ENCODE results near the gene SFXN5. TPM values are rescaled to one million over a fixed set of nuclear protein-coding genes. Genes with fewer than 3 reads are reported as not detected.
"Not testable (repeated sequence)": the region's sequence is repeated elsewhere in the genome, so short reads cannot be mapped to it uniquely, and the experiment has no call there.

The SFXN5 gene
- total RNA-seq, 1 experiment from 2014 or later: 25.9 TPM

DNA sequence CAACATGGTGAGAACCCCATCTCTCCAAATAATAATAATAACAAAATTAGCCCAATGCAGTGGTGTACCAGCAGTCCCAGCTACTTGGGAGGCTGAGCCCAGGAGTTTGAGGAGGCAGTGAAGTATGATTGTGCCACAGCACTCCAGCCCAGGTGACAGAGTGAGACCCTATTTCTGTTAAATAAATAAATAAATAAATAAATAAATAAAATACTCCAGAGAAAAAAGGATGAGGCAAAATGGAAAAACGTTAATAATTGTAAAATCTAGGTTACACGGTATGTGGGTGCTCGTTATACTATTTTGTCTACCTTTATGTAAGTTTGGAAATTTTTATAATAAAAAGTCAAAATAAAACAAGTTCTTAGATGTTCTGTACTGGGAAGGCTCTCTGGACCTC lies 162.8 kb downstream of the SFXN5 start:
- CTCF ChIA-PET: interaction anchor here (1.0 to 2.9 kb wide), 4 partner anchors 15 to 65 kb away, joined by 6 to 26 read pairs (median 9); partner anchors contain the start of gene SPR
- H3K4me3 Mint-ChIP-seq: no peak overlapping the region
- peaks cover 96% of the 10 kb centered on the region for H3K27me3 Mint-ChIP-seq (ENCODE audit: low read depth)

DNA sequence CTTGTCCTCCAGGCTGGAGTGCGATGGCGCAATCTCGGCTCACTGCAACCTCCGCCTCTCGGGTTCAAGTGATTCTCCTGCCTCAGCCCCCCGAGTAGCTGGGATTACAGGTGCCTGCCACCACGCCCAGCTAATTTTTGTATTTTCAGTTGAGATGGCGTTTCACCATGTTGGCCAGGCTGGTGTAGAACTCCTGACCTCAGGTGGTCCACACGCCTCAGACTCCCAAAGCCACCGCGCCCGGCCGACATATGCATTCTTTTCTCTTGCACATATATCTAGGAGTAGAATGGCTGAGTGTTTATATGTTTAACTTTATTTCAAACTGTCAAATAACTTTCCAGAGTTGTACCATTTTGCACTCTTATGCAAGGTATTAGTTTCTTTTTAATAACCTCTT lies 164.1 kb downstream of the SFXN5 start:
- peaks cover 96% of the 10 kb centered on the region for H3K27me3 Mint-ChIP-seq (ENCODE audit: low read depth)
- H3K4me1 Mint-ChIP-seq; H3K9me3 Mint-ChIP-seq; H3K36me3 Mint-ChIP-seq; ATAC-seq; H3K27ac Mint-ChIP-seq; DNase-seq (ENCODE audit: low spot score); H3K4me3 Mint-ChIP-seq: not testable (repeated sequence)
- ChIA-PET POLR2A (interaction anchor here (1.0 kb wide), 1 partner anchor 270 kb away, joined by 3 read pairs; no protein-coding TSS in a partner anchor), CTCF (interaction anchor here (0.8 to 1.8 kb wide), 3 partner anchors 14 to 45 kb away, joined by 3 to 10 read pairs (median 3); no protein-coding TSS in a partner anchor)

More for the DNA sequence above, 162.8 kb downstream of the SFXN5 start:
- TF ChIP-seq ZNF317 (CRISPR knock-in tag; IDR thresholded peaks at IDR 0.05; ENCODE audit: borderline replicate concordance, low read depth): no peak
- no peak for ATAC-seq
- Mint-ChIP-seq H3K4me1 (peaks cover 6% of the 10 kb centered on the region), H3K9me3 (peaks cover 7% of the 10 kb centered on the region), H3K27ac (no peak overlapping the region), H3K36me3 (no peaks in the 10 kb centered on the region)
- POLR2A ChIA-PET: no interaction called here
- DNase-seq (ENCODE audit: low spot score): no peak

DNA sequence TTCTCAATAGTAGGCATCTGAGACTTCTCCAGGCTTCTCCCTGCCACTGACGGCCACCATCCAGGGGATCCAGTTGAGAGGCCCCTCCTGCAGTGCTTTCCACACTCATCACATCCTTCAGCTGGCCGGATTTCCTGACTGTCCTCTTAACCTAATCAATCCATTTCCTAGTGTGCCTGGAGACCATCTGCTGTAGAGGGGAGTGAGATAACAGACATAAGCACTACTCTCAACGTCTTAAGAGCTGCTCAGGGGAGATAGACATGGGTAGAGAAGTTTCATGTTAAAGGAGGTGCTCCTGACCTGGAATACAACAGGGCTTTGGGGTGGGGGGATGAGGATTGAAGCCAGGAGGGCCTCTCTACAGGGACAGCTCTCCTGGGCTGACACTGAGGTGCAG lies 170.1 kb downstream of the SFXN5 start:
- H3K9me3 Mint-ChIP-seq: peaks cover 5% of the 10 kb centered on the region
- ChIA-PET POLR2A (no interaction called here), CTCF (interaction anchor here (0.7 to 2.8 kb wide), 4 partner anchors 8 to 14 kb away, joined by 3 to 13 read pairs (median 4); partner anchors contain the start of gene SPR)
- no peak for ATAC-seq
- TF ChIP-seq, protein P1, sequence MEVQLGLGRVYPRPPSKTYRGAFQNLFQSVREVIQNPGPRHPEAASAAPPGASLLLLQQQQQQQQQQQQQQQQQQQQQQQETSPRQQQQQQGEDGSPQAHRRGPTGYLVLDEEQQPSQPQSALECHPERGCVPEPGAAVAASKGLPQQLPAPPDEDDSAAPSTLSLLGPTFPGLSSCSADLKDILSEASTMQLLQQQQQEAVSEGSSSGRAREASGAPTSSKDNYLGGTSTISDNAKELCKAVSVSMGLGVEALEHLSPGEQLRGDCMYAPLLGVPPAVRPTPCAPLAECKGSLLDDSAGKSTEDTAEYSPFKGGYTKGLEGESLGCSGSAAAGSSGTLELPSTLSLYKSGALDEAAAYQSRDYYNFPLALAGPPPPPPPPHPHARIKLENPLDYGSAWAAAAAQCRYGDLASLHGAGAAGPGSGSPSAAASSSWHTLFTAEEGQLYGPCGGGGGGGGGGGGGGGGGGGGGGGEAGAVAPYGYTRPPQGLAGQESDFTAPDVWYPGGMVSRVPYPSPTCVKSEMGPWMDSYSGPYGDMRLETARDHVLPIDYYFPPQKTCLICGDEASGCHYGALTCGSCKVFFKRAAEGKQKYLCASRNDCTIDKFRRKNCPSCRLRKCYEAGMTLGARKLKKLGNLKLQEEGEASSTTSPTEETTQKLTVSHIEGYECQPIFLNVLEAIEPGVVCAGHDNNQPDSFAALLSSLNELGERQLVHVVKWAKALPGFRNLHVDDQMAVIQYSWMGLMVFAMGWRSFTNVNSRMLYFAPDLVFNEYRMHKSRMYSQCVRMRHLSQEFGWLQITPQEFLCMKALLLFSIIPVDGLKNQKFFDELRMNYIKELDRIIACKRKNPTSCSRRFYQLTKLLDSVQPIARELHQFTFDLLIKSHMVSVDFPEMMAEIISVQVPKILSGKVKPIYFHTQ (CRISPR knock-in tag; IDR thresholded peaks at IDR 0.05): no peak
- TF ChIP-seq NFYB (CRISPR knock-in tag; conservative IDR thresholded peaks at IDR 0.05; ENCODE audit: low read depth) (no peak), ZNF219 (CRISPR knock-in tag; IDR thresholded peaks at IDR 0.05; ENCODE audit: borderline replicate concordance) (no peak), ZBTB21 (CRISPR knock-in tag; IDR thresholded peaks at IDR 0.05; ENCODE audit: borderline replicate concordance) (no peak), NR2C2 (CRISPR knock-in tag; IDR thresholded peaks at IDR 0.05) (no peak), NFATC4 (CRISPR knock-in tag; IDR thresholded peaks at IDR 0.05) (no peak), FOXP1 (CRISPR knock-in tag; IDR thresholded peaks at IDR 0.05; ENCODE audit: borderline replicate concordance) (no peak)
- TF ChIP-seq, protein P2, sequence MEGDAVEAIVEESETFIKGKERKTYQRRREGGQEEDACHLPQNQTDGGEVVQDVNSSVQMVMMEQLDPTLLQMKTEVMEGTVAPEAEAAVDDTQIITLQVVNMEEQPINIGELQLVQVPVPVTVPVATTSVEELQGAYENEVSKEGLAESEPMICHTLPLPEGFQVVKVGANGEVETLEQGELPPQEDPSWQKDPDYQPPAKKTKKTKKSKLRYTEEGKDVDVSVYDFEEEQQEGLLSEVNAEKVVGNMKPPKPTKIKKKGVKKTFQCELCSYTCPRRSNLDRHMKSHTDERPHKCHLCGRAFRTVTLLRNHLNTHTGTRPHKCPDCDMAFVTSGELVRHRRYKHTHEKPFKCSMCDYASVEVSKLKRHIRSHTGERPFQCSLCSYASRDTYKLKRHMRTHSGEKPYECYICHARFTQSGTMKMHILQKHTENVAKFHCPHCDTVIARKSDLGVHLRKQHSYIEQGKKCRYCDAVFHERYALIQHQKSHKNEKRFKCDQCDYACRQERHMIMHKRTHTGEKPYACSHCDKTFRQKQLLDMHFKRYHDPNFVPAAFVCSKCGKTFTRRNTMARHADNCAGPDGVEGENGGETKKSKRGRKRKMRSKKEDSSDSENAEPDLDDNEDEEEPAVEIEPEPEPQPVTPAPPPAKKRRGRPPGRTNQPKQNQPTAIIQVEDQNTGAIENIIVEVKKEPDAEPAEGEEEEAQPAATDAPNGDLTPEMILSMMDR (IDR thresholded peaks at IDR 0.05): no peak
- TF ChIP-seq, protein P3, sequence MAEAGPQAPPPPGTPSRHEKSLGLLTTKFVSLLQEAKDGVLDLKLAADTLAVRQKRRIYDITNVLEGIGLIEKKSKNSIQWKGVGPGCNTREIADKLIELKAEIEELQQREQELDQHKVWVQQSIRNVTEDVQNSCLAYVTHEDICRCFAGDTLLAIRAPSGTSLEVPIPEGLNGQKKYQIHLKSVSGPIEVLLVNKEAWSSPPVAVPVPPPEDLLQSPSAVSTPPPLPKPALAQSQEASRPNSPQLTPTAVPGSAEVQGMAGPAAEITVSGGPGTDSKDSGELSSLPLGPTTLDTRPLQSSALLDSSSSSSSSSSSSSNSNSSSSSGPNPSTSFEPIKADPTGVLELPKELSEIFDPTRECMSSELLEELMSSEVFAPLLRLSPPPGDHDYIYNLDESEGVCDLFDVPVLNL (CRISPR knock-in tag; IDR thresholded peaks at IDR 0.05; ENCODE audit: borderline replicate concordance, low read depth): no peak
- TF ChIP-seq, protein P4, sequence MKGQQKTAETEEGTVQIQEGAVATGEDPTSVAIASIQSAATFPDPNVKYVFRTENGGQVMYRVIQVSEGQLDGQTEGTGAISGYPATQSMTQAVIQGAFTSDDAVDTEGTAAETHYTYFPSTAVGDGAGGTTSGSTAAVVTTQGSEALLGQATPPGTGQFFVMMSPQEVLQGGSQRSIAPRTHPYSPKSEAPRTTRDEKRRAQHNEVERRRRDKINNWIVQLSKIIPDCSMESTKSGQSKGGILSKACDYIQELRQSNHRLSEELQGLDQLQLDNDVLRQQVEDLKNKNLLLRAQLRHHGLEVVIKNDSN (CRISPR knock-in tag; IDR thresholded peaks at IDR 0.05): no peak
- peaks cover 3% of the 10 kb centered on the region; the same call in 1 of the 2 replicates for H3K4me1 Mint-ChIP-seq
- no peak overlapping the region for H3K4me3 Mint-ChIP-seq
- H3K36me3 Mint-ChIP-seq: no peaks in the 10 kb centered on the region
- no peak for DNase-seq (ENCODE audit: low spot score)
- no peak overlapping the region for H3K27ac Mint-ChIP-seq
- H3K27me3 Mint-ChIP-seq (ENCODE audit: low read depth): peaks cover 94% of the 10 kb centered on the region
